Measurements from ENCODE around the gene SOX21. TPM values are rescaled to one million over a fixed set of nuclear protein-coding genes. Genes with fewer than 3 reads are reported as not detected.
A peak's percentile ranks its signal among the peaks of the same experiment; 100 is the strongest.

SOX21 gene
- total and polyA plus RNA-seq, 7 donors, result not detected

- H3K36me3 ChIP-seq (ENCODE audit: insufficient read depth in 1 of 2, low read depth in 1 of 2), result no peaks in the 10 kb centered on the region
- intact Hi-C loops (cut with DNase I), result no loop called here
- H3K27me3 ChIP-seq (ENCODE audit: insufficient read depth in 3 of 3, low read length in 2 of 3), result peaks cover 0 to 98% (median 47%) of the 10 kb centered on the region in 3 donors
- no peak for ATAC-seq
- no peak for DNase-seq
- H3K4me3 ChIP-seq, result peak overlapping the region; percentile 25
- no peak overlapping the region for H3K27ac ChIP-seq
- H3K4me1 ChIP-seq, result peaks cover 9% of the 10 kb centered on the region
- TF ChIP-seq CTCF (IDR thresholded peaks at IDR 0.05), result no peak
- WGBS, 3 donors, result 3 to 4% (median 4%) methylated on average over 17 to 41 of the region's 41 CpGs
- no peaks in the 10 kb centered on the region for H3K9me3 ChIP-seq
Measured at GRCh38 chr13:94707400-94708021, 4.8 kb downstream of the SOX21 start.

GRCh38 chr13:94706843-94707399 lies 5.4 kb downstream of the SOX21 start:
- Histone ChIP-seq H3K36me3 (ENCODE audit: insufficient read depth in 1 of 2, low read depth in 1 of 2) (no peaks in the 10 kb centered on the region), H3K27ac (no peak overlapping the region), H3K27me3 (ENCODE audit: insufficient read depth in 3 of 3, low read length in 2 of 3) (peaks cover 0 to 98% (median 46%) of the 10 kb centered on the region in 3 donors), H3K4me3 (peak overlapping the region; percentile 25), H3K4me1 (peaks cover 9% of the 10 kb centered on the region), H3K9me3 (no peaks in the 10 kb centered on the region)
- WGBS, 3 donors, result 8 to 12% (median 9%) methylated on average over 15 of the region's 15 CpGs
- no peak for DNase-seq
- no peak for ATAC-seq
- no peak for TF ChIP-seq CTCF (IDR thresholded peaks at IDR 0.05)
- intact Hi-C loops (cut with DNase I), result no loop called here

GRCh38 chr13:94706101-94706842 lies 6.1 kb downstream of the SOX21 start:
- intact Hi-C loops (cut with DNase I), result no loop called here
- 16 to 19% (median 17%) methylated on average over 16 of the region's 16 CpGs for WGBS, 3 donors
- TF ChIP-seq CTCF (IDR thresholded peaks at IDR 0.05), result no peak
- Histone ChIP-seq H3K9me3 (no peaks in the 10 kb centered on the region), H3K4me3 (no peak overlapping the region), H3K36me3 (ENCODE audit: insufficient read depth in 1 of 2, low read depth in 1 of 2) (no peaks in the 10 kb centered on the region), H3K4me1 (peaks cover 9% of the 10 kb centered on the region), H3K27me3 (ENCODE audit: insufficient read depth in 3 of 3, low read length in 2 of 3) (peaks cover 0 to 99% (median 45%) of the 10 kb centered on the region in 3 donors), H3K27ac (no peak overlapping the region)
- no peak for ATAC-seq
- no peak for DNase-seq

GRCh38 chr13:94705081-94706030 lies 7.0 kb downstream of the SOX21 start:
- H3K9me3 ChIP-seq, result no peaks in the 10 kb centered on the region
- WGBS, 3 donors, result 7 to 13% (median 11%) methylated on average over 40 of the region's 40 CpGs
- TF ChIP-seq CTCF (IDR thresholded peaks at IDR 0.05), result no peak
- no peak for DNase-seq
- H3K4me3 ChIP-seq, result no peak overlapping the region
- intact Hi-C loops (cut with DNase I), result no loop called here
- peaks cover 6% of the 10 kb centered on the region for H3K4me1 ChIP-seq
- H3K27ac ChIP-seq, result no peak overlapping the region
- no peak for ATAC-seq
- H3K27me3 ChIP-seq (ENCODE audit: insufficient read depth in 3 of 3, low read length in 2 of 3), result peaks cover 0 to 100% (median 40%) of the 10 kb centered on the region in 3 donors
- H3K36me3 ChIP-seq (ENCODE audit: insufficient read depth in 1 of 2, low read depth in 1 of 2), result no peaks in the 10 kb centered on the region

Measured in psoas muscle (tissue), 8 donors.